ENCODE data around the gene C8G. TPM values are rescaled to one million over a fixed set of nuclear protein-coding genes. Genes with fewer than 3 reads are reported as not detected.

Gene C8G
- polyA plus RNA-seq, 1 experiment = 0.48 TPM

GRCh38 chr9:136955202-136955942 lies 10.3 kb downstream of the C8G start:
- H3K4me3 ChIP-seq (ENCODE audit: low read depth, low read length) = no peak overlapping the region
- no peak for TF ChIP-seq CTCF (IDR thresholded peaks at IDR 0.05; ENCODE audit: insufficient read depth, low read depth, low read length)
- H3K36me3 ChIP-seq (ENCODE audit: control insufficient read depth, insufficient read depth, low read length) = no peaks in the 10 kb centered on the region
- no peak for DNase-seq (ENCODE audit: low read depth)
- POLR2A ChIA-PET = no interaction called here
- CTCF ChIA-PET = no interaction called here
- H3K27me3 ChIP-seq (ENCODE audit: control insufficient read depth, insufficient read depth, low read length) = no peaks in the 10 kb centered on the region

- no peak for TF ChIP-seq CTCF (IDR thresholded peaks at IDR 0.05; ENCODE audit: insufficient read depth, low read depth, low read length)
- Histone ChIP-seq H3K36me3 (ENCODE audit: control insufficient read depth, insufficient read depth, low read length) (no peaks in the 10 kb centered on the region), H3K4me3 (ENCODE audit: low read depth, low read length) (no peak overlapping the region), H3K27me3 (ENCODE audit: control insufficient read depth, insufficient read depth, low read length) (no peaks in the 10 kb centered on the region; the same call in 1 of the 2 replicates)
- no peak for DNase-seq (ENCODE audit: low read depth)
- CTCF ChIA-PET = no interaction called here
- POLR2A ChIA-PET = no interaction called here
These were observed 10.9 kb downstream of the C8G start for GRCh38 chr9:136955943-136956335.

GRCh38 chr9:136956604-136957003 lies 11.6 kb downstream of the C8G start:
- no peak for TF ChIP-seq CTCF (IDR thresholded peaks at IDR 0.05; ENCODE audit: insufficient read depth, low read depth, low read length)
- Histone ChIP-seq H3K4me3 (ENCODE audit: low read depth, low read length) (no peak overlapping the region), H3K27me3 (ENCODE audit: control insufficient read depth, insufficient read depth, low read length) (no peaks in the 10 kb centered on the region; the same call in 1 of the 2 replicates), H3K36me3 (ENCODE audit: control insufficient read depth, insufficient read depth, low read length) (no peaks in the 10 kb centered on the region)
- ChIA-PET POLR2A (no interaction called here), CTCF (no interaction called here)
- no peak for DNase-seq (ENCODE audit: low read depth)

GRCh38 chr9:136957461-136957860 lies 12.4 kb downstream of the C8G start:
- DNase-seq (ENCODE audit: low read depth) = no peak
- CTCF ChIA-PET = no interaction called here

GRCh38 chr9:136957901-136958300 lies 12.9 kb downstream of the C8G start:
- CTCF ChIA-PET = no interaction called here
- no peaks in the 10 kb centered on the region; the same call in 1 of the 2 replicates for H3K27me3 ChIP-seq (ENCODE audit: control insufficient read depth, insufficient read depth, low read length)
- POLR2A ChIA-PET = no interaction called here
- no peak overlapping the region for H3K4me3 ChIP-seq (ENCODE audit: low read depth, low read length)
- no peak for TF ChIP-seq CTCF (IDR thresholded peaks at IDR 0.05; ENCODE audit: insufficient read depth, low read depth, low read length)
- DNase-seq (ENCODE audit: low read depth) = no peak
- H3K36me3 ChIP-seq (ENCODE audit: control insufficient read depth, insufficient read depth, low read length) = no peaks in the 10 kb centered on the region

More at GRCh38 chr9:136957461-136957860, 12.4 kb downstream of the C8G start:
- POLR2A ChIA-PET = no interaction called here
- Histone ChIP-seq H3K4me3 (ENCODE audit: low read depth, low read length) (no peak overlapping the region), H3K36me3 (ENCODE audit: control insufficient read depth, insufficient read depth, low read length) (no peaks in the 10 kb centered on the region), H3K27me3 (ENCODE audit: control insufficient read depth, insufficient read depth, low read length) (no peaks in the 10 kb centered on the region; the same call in 1 of the 2 replicates)
- no peak for TF ChIP-seq CTCF (IDR thresholded peaks at IDR 0.05; ENCODE audit: insufficient read depth, low read depth, low read length)
